Left forelimb (tissue), 1 donor: Measurements from ENCODE around the gene CDK6.

Experiments
- DNase-seq: peaks from one replicate; pipeline ENCODE4 v3.0.0-alpha.2; 2018; ENCODE audit warnings: low spot score

Gene CDK6

GRCh38 chr7:92589056-92589455, 247.3 kb downstream of the CDK6 start:
- no peak for DNase-seq

- no peak for DNase-seq
Observed at GRCh38 chr7:92588561-92588960, 247.8 kb downstream of the CDK6 start.

- no peak for DNase-seq
Observed at GRCh38 chr7:92586841-92587240, 249.5 kb downstream of the CDK6 start.

GRCh38 chr7:92586403-92586802, 250.0 kb downstream of the CDK6 start:
- no peak for DNase-seq

- DNase-seq: no peak
Observed at GRCh38 chr7:92584953-92585352, 251.4 kb downstream of the CDK6 start.

- DNase-seq: no peak
Observed at GRCh38 chr7:92582948-92583347, 253.4 kb downstream of the CDK6 start.

- no peak for DNase-seq
Observed at GRCh38 chr7:92576296-92576695, 260.1 kb downstream of the CDK6 start.

GRCh38 chr7:92569137-92569536, 267.2 kb downstream of the CDK6 start:
- DNase-seq: no peak

GRCh38 chr7:92567460-92567859, 268.9 kb downstream of the CDK6 start:
- DNase-seq: no peak

- DNase-seq: no peak
Observed at GRCh38 chr7:92563345-92563744, 273.0 kb downstream of the CDK6 start.

- DNase-seq: no peak
Observed at GRCh38 chr7:92560602-92561001, 275.8 kb downstream of the CDK6 start.

- DNase-seq: no peak
Observed at GRCh38 chr7:92557808-92558362, 278.5 kb downstream of the CDK6 start.

- DNase-seq: no peak
Observed at GRCh38 chr7:92557249-92557648, 279.1 kb downstream of the CDK6 start.
